Mesothelial cell of epicardium (in vitro differentiated cells): ENCODE data around the gene APOA1. TPM values are rescaled to one million over a fixed set of nuclear protein-coding genes. Genes with fewer than 3 reads are reported as not detected.

Experiments
- DNase-seq, 2 experiments: peaks; one replicate each; pipeline ENCODE4 v3.0.0; 2021; ENCODE audit warnings: low spot score in 2 of 2; ENCODE audit not compliant: unreplicated experiment in 2 of 2
- H3K27ac Mint-ChIP-seq: 2 replicates; pipeline ENCODE4 v1.8.0; 2021; ENCODE audit warnings: mixed read lengths
- H3K27me3 Mint-ChIP-seq: 2 replicates; pipeline ENCODE4 v1.8.0; 2021; ENCODE audit warnings: low read depth, mixed read lengths
- H3K36me3 Mint-ChIP-seq: 2 replicates; pipeline ENCODE4 v1.8.0; 2021; ENCODE audit warnings: mixed read lengths
- H3K4me1 Mint-ChIP-seq: 2 replicates; pipeline ENCODE4 v1.8.0; 2021; ENCODE audit warnings: mixed read lengths
- H3K4me3 Mint-ChIP-seq: 2 replicates; pipeline ENCODE4 v1.8.0; 2021; ENCODE audit warnings: mild to moderate bottlenecking, moderate library complexity, mixed read lengths
- H3K9me3 Mint-ChIP-seq: 2 replicates; pipeline ENCODE4 v1.8.0; 2021; ENCODE audit warnings: mixed read lengths
- CTCF ChIP-seq: fragments of 200-600 bp; sonication (generic); IDR thresholded peaks from one replicate; pipeline ENCODE4 v1.5.0; 2021; ENCODE audit warnings: antibody characterized with exemption; ENCODE audit not compliant: unreplicated experiment
- total RNA-seq: library from RNA; stranded (reverse); gene quantifications from 3 replicates; pipeline ENCODE4 v1.2.1, GENCODE V29; 2021

The APOA1 gene
- 0.65 to 1.1 TPM (median 0.75 TPM) in 3 replicates for total RNA-seq

DNA sequence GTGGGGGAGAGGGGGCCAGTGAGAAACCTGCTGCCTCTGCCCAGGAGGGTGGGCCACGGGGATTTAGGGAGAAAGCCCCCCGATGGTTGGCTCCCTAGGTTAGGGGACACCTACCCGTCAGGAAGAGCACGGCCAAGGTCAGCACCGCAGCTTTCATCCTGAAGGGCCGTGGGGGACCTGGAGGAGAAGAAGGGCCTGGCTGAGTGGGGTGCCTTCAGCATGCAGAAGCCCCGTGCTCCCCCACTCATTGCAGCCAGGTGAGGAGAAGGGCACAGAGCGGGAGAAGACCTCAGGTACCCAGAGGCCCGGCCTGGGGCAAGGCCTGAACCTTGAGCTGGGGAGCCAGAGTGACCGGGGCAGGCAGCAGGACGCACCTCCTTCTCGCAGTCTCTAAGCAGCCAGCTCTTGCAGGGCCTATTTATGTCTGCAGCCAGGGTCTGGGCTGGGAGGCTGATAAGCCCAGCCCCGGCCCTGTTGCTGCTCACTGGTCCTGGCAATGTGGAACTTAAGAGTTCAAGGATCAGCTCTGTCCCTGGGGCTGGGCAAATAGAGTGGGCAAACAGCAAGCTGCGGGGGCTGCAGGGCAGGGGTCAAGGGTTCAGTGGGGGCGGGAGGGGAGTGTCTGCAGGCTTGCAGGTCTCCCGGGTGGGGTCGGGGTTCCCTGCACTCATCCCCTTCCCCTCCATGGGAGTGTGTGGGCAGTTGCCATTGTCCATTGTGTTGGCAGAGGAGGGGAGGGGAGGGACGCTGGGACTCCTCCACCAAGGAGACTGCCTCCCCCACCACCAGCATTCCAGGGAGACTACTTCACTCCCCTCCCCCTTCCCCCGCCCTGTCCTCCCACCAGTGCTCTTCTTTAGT, at the start of gene APOA1:
APOA1 (minus strand) TSS at position 392 of the 861 bp plus-strand sequence; CDS start at position 157, 235 bp downstream.
- no peak for DNase-seq
- Mint-ChIP-seq H3K27me3 (no peaks in the 10 kb centered on the region), H3K9me3 (no peaks in the 10 kb centered on the region), H3K27ac (no peak within 1 kb of the TSS), H3K4me3 (no peak within 1 kb of the TSS), H3K4me1 (peaks cover 24% of the 10 kb centered on the region), H3K36me3 (no peaks in the 10 kb centered on the region)
- TF ChIP-seq CTCF: no peak

DNA sequence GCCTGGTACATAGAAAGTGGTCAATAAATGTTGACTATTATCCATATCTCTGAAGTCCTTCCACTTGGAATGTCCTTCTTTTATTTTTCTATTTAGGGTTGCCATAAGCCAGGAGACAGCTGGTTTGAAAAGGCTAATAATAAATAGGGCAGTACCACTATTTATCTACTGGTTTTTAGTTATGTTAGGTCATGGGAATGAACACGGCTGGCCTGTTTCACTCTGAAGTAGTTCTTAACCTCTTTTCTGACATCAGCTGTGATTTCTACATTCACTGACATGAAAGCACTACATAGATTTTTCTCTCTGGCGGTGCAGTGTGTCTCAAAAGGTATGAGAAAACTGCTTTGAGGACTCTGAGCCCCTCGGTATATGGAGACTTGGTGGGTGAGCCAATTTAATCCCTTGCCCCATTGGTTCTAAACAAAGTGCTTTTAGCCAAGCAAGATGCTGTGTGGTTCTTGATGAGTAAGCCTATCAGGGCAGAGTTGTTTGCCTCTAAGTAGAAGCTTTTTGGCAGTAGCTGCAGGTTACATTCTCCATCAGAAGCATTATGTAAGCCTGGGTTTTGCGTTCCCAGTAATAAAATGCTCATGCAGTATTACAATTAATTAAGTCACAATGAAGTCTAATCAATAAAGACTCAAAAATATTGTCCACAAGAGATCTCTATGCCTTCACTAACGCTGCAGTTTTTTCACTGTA, 48.7 kb upstream of the APOA1 start:
- H3K27ac Mint-ChIP-seq: peak overlapping the region; percentile 17
- no peaks in the 10 kb centered on the region for H3K27me3 Mint-ChIP-seq
- H3K4me1 Mint-ChIP-seq: peaks cover 14% of the 10 kb centered on the region
- no peak for DNase-seq
- no peaks in the 10 kb centered on the region for H3K9me3 Mint-ChIP-seq
- no peak overlapping the region for H3K4me3 Mint-ChIP-seq
- peaks cover 3% of the 10 kb centered on the region for H3K36me3 Mint-ChIP-seq
- TF ChIP-seq CTCF: no peak

- H3K36me3 Mint-ChIP-seq: peaks cover 4% of the 10 kb centered on the region
- no peak overlapping the region for H3K4me3 Mint-ChIP-seq
- no peaks in the 10 kb centered on the region for H3K9me3 Mint-ChIP-seq
- no peaks in the 10 kb centered on the region for H3K27me3 Mint-ChIP-seq
- no peak for TF ChIP-seq CTCF
- no peak for DNase-seq
- peaks cover 5% of the 10 kb centered on the region for H3K4me1 Mint-ChIP-seq
- H3K27ac Mint-ChIP-seq: no peak overlapping the region
Measured at GRCh38 chr11:116882386-116882785, 45.0 kb upstream of the APOA1 start.

DNA sequence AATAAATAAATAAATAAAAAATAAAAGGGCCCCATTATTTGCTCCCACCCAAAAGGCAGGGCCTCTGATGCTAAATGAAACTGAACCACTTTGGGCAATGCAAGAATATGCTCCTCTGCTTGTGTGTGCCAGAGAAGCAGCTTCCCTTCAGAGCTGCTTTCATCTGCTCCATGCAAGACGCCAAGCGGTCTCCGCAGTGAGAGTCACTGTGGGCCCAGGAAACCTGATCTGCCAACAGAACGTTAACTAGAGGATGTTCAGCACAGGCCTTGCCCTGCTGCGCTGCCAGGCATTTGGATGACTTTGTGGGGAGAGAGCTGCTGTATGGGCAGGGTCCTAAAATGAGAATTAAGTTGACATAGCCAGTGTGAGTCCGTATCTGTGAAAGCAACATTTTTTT, 43.7 kb upstream of the APOA1 start:
- Mint-ChIP-seq H3K27me3 (no peaks in the 10 kb centered on the region), H3K4me1 (peaks cover 5% of the 10 kb centered on the region), H3K36me3 (peaks cover 4% of the 10 kb centered on the region), H3K27ac (peak overlapping the region; percentile 22), H3K9me3 (no peaks in the 10 kb centered on the region), H3K4me3 (no peak overlapping the region)
- DNase-seq: no peak
- TF ChIP-seq CTCF: no peak

DNA sequence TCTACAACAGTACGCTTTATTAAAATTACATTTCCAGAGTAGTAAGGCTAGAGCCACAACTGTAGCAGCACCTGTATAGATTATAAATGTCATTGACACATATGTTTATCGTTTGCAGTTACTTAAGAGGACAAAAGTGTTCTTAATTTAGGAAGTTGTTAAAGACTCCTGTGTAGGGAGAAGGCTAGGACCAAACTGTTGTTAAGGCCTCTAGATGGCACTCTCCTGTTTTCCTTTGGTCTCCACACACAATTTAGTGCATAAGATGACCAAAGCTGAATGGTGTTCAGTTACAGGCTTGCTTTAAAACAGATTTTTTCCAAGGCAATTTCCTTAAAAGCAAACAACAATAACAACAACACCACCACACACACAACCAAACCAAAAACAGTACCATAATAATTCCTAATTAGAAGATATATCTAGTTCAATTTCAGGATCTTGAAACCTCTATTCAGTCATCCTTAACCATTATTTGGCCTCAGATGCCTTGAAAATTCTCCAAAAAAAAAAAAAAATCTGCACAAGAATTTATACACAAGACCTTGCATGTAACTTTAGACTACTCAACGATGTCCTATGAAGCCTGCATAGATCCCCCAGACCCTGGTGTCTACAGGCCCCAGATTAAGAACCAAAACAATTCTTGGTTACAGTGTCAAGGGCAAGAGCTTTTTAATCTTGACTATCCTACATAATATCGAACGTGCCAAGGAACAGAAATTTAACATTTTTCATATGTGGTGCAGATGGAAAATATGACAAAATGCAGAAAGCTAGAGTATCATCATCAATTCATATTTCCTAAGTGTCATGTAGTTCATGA, 42.6 kb upstream of the APOA1 start:
- DNase-seq: no peak
- no peak overlapping the region for H3K4me3 Mint-ChIP-seq
- peak overlapping the region; percentile 82 for H3K27ac Mint-ChIP-seq
- peak; percentile 27 for TF ChIP-seq CTCF
- H3K36me3 Mint-ChIP-seq: peaks cover 4% of the 10 kb centered on the region
- no peaks in the 10 kb centered on the region for H3K27me3 Mint-ChIP-seq
- H3K9me3 Mint-ChIP-seq: no peaks in the 10 kb centered on the region
- peaks cover 5% of the 10 kb centered on the region for H3K4me1 Mint-ChIP-seq
